Measurements from ENCODE around the gene CH25H.

- TF ChIP-seq EZH2 (IDR thresholded peaks at IDR 0.05) (no peak), CTCF (IDR thresholded peaks at IDR 0.05) (no peak)
Measured at GRCh38 chr10:89162596-89162995, 44.5 kb downstream of the CH25H start.

All from neural progenitor cell (in vitro differentiated cells).